NCI-H146 (cell line): ENCODE results near the gene OPCML.

Experiments
- DNase-seq: peaks from one replicate; lab custom pipeline; 2025; lab: John Stamatoyannopoulos, UW

The OPCML gene

DNA sequence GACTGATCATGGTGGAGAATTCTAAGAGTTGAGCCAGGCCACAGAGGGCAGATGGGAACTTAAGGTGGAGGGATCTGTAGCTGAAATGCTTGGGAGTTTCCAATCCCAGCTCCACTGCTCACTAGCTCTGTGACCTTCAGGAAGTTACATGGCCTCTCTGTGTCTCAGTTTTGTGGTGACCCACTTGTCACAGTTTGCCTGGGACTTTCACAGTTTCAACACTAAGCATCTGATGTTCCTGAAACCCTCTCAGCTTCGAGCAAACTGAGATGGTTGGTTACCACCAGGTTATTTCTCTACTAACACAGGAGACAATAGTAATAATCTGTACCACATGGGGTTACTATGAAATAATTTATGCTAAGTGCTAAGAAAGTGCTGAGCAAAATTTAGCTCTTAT is 505.3 kb downstream of the OPCML start:
- DNase-seq, result no peak

DNA sequence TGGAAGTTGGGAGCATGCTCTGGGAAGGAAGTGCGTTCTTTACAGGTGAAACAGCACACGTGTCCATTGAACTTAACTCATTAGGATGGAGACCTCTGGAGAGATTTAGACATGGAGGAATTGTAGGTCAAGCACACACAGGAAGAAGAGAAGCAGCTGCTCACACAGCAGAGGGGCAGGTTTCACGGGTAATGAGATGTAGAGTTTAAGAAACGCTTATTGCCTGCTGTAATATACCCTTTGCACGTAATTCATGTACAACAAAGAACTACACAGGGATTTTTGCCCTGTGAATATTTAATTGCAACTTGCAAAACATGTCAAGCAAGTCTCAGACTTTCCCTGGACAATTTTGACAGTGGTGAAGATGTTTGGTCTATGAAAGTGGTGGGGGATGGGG is 508.0 kb downstream of the OPCML start:
- DNase-seq, result no peak

DNA sequence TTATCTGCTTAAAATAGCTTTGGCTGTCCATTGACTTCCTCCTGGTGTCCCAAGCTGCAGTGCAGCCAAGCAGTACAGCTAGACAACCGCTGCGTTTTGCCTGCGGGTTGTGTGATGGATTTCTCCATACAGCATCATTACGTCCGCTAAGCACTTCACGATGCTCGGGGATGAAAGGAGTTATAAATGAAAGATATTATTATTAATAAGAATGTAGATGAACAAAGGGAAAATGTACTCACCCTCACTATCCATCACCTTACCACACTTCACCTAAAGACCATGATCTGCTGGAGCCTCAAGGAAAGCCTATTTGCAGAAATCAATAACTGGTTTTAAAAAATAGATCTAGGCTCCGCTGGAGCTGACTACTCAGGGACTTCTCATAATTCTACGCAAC is 509.1 kb downstream of the OPCML start:
- DNase-seq, result no peak

DNA sequence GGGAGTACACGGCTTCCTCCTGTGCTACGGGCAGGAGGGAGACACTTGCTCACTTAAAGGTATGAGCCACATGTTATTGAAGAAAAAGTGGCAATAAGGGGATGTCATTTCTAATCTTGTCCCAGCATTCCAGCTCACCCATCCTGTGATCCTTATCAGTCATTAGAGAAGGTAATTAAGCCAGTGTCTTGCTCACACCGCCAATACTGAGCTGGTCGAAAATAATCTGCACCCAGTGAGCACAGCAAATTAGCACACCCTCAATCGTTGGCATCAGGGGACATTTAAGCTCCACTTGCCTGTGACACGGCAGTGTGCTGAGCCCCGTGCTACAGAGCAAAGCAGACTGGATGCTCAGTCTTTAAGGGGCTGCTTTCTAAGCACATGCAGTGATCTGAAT is 510.7 kb downstream of the OPCML start:
- DNase-seq, result no peak

DNA sequence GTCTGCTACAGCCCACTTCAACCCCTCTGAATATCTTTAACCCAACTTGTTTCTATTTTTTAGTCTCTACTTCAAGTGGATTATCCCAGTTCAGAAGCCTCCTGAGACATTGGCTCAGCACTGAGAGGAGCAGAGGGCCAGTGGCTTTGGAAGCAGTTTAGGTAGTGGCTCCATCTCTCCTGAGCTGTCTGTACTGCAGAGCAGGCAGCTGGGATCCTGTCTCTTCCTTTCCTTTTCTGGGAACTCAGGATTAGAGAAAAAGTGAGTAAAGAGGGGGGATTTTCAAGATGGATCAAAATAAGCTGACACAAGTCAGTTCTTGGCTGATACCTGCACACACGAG is 512.0 kb downstream of the OPCML start:
- no peak for DNase-seq

- no peak for DNase-seq
Measured at GRCh38 chr11:133019545-133020371, 512.5 kb downstream of the OPCML start.

GRCh38 chr11:133015457-133015856 is 516.8 kb downstream of the OPCML start:
- no peak for DNase-seq

DNA sequence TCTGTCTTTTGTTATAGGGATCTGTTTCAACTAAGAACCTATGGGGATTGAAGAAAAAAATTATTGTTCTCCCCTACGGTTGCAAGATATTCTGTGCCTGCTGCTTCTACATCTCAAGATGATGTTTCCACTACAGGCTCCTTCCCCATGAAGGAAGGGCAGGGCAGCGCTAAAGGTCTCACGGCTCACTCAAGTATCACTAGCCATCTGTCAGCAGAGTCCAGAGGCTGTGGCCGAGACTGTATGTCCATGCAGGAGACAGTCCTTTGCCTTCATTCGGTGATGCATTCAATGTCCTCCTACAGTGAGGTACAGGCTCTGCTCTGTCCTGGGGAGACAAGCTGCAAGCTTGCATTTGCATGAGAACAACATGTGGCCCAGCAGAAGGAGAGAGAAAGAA is 518.0 kb downstream of the OPCML start:
- DNase-seq, result no peak

GRCh38 chr11:133012803-133013202 is 519.5 kb downstream of the OPCML start:
- DNase-seq, result no peak

- no peak for DNase-seq
Measured at GRCh38 chr11:133011604-133012003, 520.7 kb downstream of the OPCML start.

GRCh38 chr11:133007027-133007584 is 525.2 kb downstream of the OPCML start:
- DNase-seq, result no peak

GRCh38 chr11:133004369-133004768 is 527.9 kb downstream of the OPCML start:
- DNase-seq, result no peak

DNA sequence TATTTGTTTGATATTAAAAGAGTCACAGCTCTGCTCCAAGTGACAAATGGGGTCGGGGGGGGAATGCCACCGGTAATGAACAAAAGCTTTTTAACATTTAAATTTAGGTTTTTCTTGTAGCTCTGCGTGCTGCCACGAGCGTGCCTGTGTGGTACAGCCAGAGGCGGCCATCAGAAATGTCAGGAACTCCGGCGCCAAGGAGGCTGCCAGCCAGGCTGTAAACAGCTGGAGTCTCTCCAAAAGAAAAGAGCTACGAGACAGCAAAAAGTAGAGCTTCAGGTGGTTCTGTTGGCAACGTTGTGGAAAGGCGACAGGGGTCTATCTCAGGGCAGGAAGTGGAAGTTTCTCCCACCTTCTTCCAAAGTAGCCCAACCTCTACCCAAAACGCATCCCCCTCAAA is 532.8 kb downstream of the OPCML start:
- no peak for DNase-seq

DNA sequence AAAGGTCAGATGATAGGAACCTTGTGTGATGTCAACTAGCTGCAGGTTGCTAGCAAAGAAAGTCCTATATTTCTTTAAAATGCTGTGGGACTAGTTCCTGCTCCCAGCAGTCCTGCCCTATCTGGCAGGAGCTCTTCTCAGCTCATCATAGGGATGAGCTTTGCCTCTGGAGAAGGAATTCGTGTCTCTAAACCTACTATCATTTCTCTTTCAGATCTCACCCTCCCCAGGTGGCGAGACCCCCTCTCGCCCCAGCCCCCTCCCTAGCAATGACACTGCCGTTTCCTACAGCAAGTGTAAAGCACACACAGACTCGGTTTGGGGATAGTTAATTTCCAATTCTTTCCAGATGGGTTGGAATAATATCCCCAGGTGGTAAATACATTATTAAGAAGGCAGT is 533.3 kb downstream of the OPCML start:
- no peak for DNase-seq

GRCh38 chr11:132997396-132997795 is 534.9 kb downstream of the OPCML start:
- DNase-seq, result no peak

GRCh38 chr11:132994966-132995365 is 537.3 kb downstream of the OPCML start:
- DNase-seq, result no peak

GRCh38 chr11:132993991-132994502 is 538.3 kb downstream of the OPCML start:
- no peak for DNase-seq

- no peak for DNase-seq
Measured at GRCh38 chr11:132992838-132993631, 539.3 kb downstream of the OPCML start.

- DNase-seq, result no peak
Measured at GRCh38 chr11:132988411-132988810, 543.9 kb downstream of the OPCML start.

GRCh38 chr11:132987936-132988335 is 544.4 kb downstream of the OPCML start:
- DNase-seq, result no peak

- no peak for DNase-seq
Measured at GRCh38 chr11:132983641-132983978, 548.7 kb downstream of the OPCML start.

GRCh38 chr11:132982772-132983640 is 549.3 kb downstream of the OPCML start:
- no peak for DNase-seq
